ENCODE data around the gene MOB3B.

MOB3B gene

DNA sequence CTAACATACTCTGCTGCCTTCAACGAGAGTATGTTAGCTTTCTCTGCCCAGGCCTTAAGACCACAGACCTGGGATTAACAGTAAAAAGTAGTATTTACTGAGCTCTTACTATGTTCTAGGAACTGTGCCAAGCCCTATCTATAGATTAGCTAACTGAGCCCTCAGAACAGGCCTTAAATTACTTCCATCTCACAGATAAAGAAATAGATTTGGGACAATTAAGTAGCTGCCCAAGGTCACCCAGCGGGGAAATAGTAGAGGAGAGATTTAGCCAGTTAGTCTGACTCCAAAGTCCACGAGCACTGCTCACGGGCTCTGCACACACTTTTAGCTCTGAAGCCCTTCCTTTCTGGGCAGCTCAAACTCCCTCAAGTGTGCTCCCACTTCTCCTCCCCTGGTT is 168.1 kb downstream of the MOB3B start:
- no peak for DNase-seq (ENCODE audit: low spot score)

GRCh38 chr9:27359763-27360162 is 169.9 kb downstream of the MOB3B start:
- no peak for DNase-seq (ENCODE audit: low spot score)

DNA sequence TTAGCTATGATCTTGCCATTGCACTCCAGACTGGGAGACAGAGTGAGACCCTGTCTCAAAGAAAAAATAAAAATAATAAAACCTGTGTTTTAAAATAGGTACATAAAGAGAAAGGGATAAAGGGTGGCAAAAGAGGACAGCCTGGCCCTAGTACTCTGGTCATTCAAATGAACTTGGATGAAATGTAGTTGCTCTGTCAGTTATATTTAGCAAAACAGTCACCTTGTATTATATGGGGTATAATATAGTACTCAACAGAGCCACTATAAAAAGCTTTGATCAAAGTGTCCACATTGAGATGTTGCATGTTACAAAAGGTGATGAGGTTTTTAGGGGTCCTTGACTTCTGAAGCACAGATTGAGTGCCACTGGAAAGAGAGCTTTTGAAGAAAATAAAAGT is 171.6 kb downstream of the MOB3B start:
- DNase-seq (ENCODE audit: low spot score), result no peak

GRCh38 chr9:27356446-27356845 is 173.2 kb downstream of the MOB3B start:
- DNase-seq (ENCODE audit: low spot score), result no peak

GRCh38 chr9:27355166-27355565 is 174.4 kb downstream of the MOB3B start:
- DNase-seq (ENCODE audit: low spot score), result no peak

DNA sequence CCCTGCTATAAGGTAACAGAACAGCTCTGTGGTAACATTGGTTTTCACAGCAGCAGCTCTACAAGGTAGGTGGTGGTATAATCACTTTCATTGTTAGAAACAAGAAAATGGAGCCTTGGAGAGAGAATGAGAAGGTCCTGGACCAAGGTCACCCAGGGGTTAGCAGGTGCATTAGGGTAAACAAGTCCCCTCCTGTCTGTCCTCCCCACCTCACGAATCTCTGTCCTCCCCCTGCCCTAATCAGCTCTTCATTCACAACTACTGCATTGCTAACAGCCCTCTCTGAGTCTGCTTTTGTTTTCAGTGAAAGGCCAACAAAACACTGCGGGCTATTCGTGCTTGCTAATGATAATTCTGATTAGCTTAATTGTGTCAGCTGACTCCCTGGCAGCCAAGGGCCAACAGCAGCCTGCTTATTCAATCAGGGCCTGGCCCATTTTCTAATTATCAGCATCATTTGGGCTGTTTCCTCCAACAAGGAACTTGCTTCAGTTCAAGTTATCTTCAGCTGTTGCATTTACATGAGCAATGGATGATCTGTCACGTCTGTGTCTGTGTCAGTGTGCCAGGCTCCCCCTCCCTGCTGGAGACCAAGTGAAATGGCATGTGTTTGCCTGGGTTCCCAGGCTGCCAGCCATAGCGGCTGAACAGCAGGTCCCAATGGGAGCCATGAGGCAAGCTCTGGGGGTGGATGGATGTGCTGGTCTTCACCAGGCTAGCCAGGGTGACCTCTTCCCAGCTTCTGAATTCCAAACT is 176.0 kb downstream of the MOB3B start:
- DNase-seq (ENCODE audit: low spot score), result peak; percentile 35

DNA sequence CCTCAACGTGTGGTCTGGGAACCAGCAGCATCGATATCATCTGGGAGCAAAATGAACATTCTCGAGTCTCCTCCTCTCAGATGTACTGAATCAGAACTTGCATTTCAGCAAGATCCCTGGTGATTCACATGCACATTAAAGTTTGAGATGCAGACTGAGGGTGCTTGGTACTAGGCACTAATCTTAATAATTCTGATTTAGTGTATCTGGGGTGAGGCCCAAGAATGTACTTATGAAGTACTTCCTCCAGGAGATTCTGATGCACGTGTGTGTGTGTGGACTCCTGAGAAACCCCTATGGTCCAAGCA is 176.5 kb downstream of the MOB3B start:
- DNase-seq (ENCODE audit: low spot score), result no peak

DNA sequence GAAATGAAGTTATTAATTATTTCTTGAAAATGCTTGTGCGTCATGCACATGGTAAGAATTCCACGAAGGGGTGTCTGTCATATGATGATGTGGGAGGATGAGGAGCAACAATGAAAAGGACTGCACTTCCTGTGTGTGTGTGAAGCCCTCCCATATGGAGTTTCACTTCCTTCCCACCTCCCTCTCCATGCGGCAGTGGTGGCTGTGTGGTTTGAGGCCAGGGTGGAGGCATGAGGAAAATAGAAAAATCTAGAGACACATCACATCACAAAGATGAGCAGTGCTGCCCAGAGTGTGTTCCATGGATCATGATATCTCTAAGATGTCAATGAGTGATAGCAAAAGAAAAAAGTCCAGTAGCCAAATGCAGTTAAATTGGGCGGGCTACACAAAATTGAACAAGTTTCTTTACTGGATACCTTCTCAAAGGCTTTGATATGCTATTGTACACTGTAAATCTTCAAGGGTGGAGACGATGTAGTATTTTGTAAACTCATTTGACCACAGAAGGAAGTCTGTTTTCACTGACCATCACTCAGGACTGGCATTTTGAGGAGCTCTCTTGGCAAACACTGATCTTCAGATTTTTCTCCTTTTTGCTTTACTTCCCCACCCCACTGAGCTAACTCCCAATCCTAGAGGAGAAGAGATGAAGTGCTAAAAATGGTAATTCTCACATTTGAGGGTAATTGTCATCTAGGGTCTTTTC is 177.0 kb downstream of the MOB3B start:
- no peak for DNase-seq (ENCODE audit: low spot score)

GRCh38 chr9:27351438-27351837 is 178.2 kb downstream of the MOB3B start:
- no peak for DNase-seq (ENCODE audit: low spot score)

GRCh38 chr9:27350382-27350976 is 179.1 kb downstream of the MOB3B start:
- DNase-seq (ENCODE audit: low spot score), result no peak

- DNase-seq (ENCODE audit: low spot score), result no peak
These were observed 179.9 kb downstream of the MOB3B start for GRCh38 chr9:27349698-27350080.

GRCh38 chr9:27348785-27349697 is 180.6 kb downstream of the MOB3B start:
- DNase-seq (ENCODE audit: low spot score), result no peak

DNA sequence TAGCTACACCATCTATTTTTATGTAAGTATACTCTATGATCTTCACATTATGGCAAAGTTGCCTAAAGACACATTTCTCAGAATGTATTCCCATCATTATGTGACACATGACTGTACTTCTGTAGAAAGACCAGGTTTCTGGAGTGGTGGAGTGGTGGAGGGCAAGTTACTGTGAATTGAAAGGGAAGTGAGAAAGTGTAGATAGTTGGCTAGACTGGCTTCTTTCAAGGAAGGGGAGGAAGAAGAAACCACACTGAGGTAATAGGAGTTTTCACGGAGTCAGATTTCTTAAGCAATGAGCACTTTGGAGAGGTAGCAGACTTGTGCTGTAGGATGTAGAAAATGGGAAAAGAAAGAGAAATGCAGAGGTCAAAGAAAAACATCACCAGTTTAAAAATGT is 181.7 kb downstream of the MOB3B start:
- DNase-seq (ENCODE audit: low spot score), result no peak

DNA sequence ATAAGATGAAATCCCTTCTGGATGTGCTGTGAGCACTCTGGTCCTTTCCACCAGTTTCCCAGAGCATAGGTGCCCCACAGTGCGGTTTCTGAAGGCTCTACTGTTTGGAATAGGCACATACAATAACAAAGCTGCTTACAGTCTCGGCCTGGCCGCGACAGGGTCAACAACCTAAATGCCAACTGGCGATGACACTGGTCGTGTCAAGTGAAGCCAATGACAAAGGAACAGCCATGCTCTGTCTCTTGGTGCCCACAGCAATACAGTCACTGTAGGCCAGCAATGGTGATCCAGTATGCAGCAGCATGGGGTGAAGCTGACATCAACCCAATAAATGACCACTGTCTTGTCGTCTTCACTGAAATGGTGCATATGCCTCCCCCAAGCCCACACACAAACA is 184.8 kb downstream of the MOB3B start:
- DNase-seq (ENCODE audit: low spot score), result no peak

DNA sequence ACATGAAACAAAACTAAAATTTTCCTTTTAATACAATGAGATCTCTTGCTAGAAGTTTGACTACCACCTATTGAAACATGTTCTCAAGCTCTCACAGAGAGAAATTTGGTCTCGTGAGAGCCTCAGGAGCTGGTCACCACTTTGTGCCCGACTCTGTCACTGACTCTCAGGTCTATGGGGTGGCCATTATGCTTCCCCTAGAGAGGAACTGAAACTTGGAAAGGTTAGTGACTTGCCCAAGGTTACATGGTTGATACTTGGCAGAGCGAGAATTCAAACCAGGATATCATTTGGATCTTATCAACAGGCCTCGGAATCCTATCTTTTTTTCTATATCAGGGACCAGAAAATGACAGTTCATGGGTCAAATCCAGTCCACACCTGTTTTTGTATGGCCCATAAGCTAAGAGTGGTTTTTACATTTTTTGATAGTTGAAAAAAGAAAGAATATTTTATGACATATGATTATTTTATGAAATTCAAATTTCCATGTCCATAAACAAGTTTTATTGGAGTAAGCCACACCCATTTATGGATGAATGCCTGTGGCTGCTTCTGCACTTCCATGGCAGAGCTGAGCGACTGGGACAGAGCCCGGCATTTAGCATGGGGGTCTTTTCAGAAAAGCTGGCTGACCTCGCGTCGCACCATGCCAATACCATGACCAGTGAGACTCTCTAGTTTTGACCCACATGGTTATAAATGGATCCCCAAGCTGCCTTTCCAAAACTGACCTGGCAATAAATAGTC is 187.9 kb downstream of the MOB3B start:
- no peak for DNase-seq (ENCODE audit: low spot score)

- peak; percentile 32 for DNase-seq (ENCODE audit: low spot score)
These were observed 188.6 kb downstream of the MOB3B start for GRCh38 chr9:27340961-27341511.

GRCh38 chr9:27340285-27340674 is 189.3 kb downstream of the MOB3B start:
- DNase-seq (ENCODE audit: low spot score), result no peak

DNA sequence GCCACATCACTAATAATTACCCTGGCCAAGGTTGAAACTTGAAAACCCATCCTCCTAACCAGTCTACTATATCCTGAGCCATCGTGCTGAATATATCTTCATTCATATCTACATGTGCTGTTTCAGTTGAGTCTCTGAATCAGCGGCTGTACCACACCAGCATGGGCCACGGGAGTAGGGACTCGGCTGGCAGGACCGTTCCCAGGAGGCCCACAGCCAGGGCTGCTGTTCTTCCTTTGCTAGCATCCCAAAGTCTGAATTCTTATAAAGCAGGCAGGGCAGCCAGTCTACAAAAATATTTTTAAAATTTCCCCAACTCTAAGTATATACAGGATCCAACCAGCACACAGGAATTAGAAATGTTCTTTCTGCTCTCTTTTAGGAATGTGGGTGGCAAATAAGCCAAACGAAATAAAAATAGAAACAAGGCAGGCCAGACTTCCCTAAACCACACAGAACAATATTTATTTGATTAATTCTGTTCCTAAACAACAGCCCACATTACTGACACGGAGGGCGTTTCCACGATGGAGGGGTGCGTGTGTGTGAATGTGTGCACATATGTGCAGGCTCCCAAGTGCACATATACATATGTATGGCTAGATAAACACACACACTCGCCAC is 189.8 kb downstream of the MOB3B start:
- DNase-seq (ENCODE audit: low spot score), result peak; percentile 40

GRCh38 chr9:27338527-27338903 is 191.1 kb downstream of the MOB3B start:
- DNase-seq (ENCODE audit: low spot score), result no peak

- peak; percentile 9 for DNase-seq (ENCODE audit: low spot score)
These were observed 191.6 kb downstream of the MOB3B start for GRCh38 chr9:27337833-27338526.
